LNCAP (cell line): ENCODE results near the gene PLA2G4B.

Experiments used
- CTCF ChIP-seq: fragments of 450-650 bp; IDR thresholded peaks from 2 replicates; pipeline ENCODE4 v1.5.1; 2017; ENCODE audit warnings: mild to moderate bottlenecking

PLA2G4B gene

DNA sequence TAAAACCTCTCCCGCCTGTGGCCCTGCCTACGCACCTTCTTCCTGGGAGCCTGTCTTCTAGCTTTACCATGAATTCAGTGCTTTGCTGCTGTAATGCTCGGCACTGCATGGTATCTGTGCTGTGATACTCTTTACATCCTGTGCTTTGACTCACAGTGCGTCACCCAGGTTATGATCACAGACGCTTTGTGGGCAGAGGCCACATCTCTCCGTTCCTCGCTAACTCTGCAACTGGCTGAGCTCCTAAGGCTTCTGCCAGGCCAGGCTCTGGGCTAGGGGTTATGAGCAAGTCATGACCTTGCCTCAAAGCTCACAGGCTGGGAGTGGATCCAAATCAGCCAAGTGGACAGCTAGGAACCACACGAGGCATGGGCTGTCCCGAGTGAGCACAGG is 32.0 kb downstream of the PLA2G4B start:
- no peak for TF ChIP-seq CTCF

DNA sequence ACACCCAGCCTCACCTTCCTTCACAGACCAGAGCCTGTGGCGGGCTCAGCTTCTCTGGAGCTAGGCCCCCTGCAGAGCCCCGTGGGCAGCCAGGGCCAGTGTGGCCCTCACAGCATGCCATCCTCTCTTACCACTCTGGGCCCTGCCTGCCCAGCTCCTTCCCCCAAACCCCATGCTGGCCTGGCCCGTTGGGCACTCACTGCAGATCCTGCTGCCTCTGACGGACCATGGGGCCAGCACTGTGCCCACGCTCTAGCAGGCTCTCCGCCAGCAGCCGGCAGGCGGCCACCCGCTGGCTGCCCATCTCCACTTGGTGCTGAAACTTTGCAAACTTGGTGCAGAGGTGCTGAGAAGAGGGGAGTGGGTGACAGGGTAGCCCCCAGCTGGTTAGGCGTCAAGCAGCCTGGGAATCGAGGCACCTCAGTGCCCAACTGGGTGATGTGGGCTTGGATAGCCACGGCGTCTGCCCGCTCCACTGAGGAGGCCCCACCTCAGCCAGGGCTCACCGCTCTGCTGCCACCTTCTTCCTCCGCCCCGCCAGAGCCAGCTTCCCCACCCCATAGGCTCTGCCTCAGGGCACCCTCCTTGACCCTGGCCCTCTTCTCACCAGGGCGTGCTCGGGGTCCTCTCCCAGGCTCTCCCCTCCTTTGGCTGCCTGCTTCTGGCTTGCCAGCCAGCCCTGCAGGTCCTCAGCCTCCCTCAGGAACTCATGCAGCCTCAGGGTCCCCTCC is 32.7 kb downstream of the PLA2G4B start:
- no peak for TF ChIP-seq CTCF

- TF ChIP-seq CTCF: no peak
Observed at GRCh38 chr15:41872166-41872747, 33.6 kb downstream of the PLA2G4B start.

GRCh38 chr15:41873711-41874110 is 35.1 kb downstream of the PLA2G4B start:
- TF ChIP-seq CTCF: no peak

- no peak for TF ChIP-seq CTCF
Observed at GRCh38 chr15:41874736-41875135, 36.1 kb downstream of the PLA2G4B start.

DNA sequence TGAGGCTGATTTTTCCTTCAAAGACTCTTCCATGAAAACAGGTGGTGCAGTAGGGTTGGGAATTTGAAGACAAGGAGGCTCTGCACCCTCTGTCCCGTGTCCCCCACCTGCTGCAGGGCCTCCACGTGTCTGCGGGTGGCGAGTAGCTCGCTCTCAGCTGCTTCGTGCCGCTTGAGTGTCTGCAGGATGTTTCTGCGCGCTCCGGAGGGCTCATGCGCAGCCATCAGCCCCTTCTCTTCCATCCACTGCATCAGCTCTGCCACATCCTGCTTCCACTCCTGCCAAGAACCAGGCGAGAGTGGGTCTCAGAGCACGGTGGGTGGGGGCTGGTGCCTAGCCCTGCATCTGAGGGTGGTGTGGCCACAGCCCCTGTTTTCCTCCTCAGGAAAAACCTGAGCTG is 37.4 kb downstream of the PLA2G4B start:
- no peak for TF ChIP-seq CTCF

- no peak for TF ChIP-seq CTCF
Observed at GRCh38 chr15:41876689-41877088, 38.0 kb downstream of the PLA2G4B start.
